NCI-H510A treated with DMSO at 0.1 percent for 48 hours (cell line): ENCODE results near the gene DPY19L1.
"Not testable (repeated sequence)": the region's sequence is repeated elsewhere in the genome, so short reads cannot be mapped to it uniquely, and the experiment has no call there.

ENCODE experiments used
- DNase-seq: peaks from one replicate; lab custom pipeline; 2025; lab: John Stamatoyannopoulos, UW

Gene DPY19L1

GRCh38 chr7:35037211-35037525 lies at the start of gene DPY19L1:
TSS of gene DPY19L1 (minus strand) at chr7:35037485. CDS start at chr7:35037394, 91 bp downstream.
- no peak for DNase-seq

GRCh38 chr7:35079517-35079916 lies 42.2 kb upstream of the DPY19L1 start:
- not testable (repeated sequence) for DNase-seq

DNA sequence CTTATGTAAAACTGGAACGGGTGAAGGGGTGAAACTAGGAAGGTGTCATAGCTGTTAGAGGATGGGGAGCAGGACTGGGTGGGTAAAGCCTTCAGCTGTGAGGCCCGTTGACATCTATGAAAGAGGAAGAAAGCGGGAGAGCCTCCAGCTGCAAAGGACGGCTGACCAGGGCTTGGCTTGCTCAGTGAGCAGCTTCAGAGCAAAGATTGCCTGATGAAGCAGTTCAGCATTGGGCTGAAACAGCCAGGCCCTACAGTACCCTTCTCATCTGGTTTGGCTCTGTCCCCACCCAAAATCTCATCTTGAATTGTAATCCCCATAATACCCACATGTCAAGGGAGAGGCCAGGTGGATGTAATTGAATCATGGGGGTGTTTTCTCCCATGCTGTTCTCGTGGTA lies 36.7 kb upstream of the DPY19L1 start:
- DNase-seq, result not testable (repeated sequence)

- DNase-seq, result not testable (repeated sequence)
These were observed 35.9 kb upstream of the DPY19L1 start for GRCh38 chr7:35072950-35073827.

DNA sequence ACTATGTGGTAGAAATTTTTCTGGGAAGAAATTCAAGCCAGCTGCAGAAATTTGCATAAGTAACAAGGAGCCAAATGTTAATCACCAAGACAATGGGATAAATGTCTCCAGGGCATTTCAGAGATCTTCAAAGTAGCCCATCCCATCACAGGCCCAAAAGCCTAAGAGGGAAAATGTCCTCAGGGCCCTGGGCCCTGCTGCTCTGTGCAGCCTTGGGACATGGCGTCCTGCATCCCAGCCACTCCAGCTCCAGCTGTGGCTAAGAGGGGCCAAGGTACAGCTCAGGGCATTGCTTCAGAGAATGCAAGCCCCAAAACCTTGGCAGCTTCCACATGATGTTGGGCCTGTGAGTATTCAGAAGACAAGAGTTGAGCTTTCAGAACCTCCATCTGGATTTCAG lies 31.8 kb upstream of the DPY19L1 start:
- not testable (repeated sequence) for DNase-seq

GRCh38 chr7:35065382-35065781 lies 28.1 kb upstream of the DPY19L1 start:
- not testable (repeated sequence) for DNase-seq

DNA sequence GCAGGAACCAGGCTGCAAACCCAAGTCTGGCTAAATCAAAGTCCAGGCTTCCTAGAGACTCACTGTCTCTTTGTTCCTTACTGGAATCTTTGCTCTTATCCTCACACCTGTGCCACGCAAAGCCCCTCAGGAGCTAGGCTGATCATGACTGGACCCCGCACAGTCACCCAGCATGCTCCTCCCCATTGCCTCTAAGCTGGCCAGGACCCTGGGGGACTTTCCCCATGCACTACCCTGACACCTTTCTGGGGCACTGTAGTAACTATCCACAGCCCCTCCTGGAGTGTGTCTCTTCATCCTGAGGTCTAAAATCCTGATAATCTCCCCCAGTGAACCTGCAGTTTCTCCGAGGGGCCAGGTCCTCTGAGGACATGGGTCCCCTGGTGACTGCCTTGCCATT lies 21.3 kb upstream of the DPY19L1 start:
- DNase-seq, result not testable (repeated sequence)

GRCh38 chr7:35057505-35058451 lies 20.5 kb upstream of the DPY19L1 start:
- DNase-seq, result not testable (repeated sequence)

DNA sequence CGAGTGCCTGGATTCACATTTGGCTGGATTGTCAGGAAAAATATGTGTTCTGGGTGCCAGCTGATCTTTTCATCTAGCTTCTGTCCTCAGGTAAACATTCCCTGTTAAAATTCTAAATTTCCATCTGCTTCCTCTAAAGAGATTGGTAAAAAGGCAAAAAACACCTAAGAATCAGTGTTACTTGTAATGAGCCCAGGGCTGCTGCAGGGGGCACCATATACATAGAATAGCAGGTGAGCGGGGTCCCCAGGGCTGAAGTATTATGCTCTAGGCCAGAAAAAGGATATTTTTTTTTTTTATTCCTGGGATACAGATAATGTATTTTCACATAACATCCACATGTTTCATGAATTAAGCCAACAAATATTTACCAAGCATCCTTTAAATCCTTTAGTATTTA lies 18.4 kb upstream of the DPY19L1 start:
- not testable (repeated sequence) for DNase-seq

DNA sequence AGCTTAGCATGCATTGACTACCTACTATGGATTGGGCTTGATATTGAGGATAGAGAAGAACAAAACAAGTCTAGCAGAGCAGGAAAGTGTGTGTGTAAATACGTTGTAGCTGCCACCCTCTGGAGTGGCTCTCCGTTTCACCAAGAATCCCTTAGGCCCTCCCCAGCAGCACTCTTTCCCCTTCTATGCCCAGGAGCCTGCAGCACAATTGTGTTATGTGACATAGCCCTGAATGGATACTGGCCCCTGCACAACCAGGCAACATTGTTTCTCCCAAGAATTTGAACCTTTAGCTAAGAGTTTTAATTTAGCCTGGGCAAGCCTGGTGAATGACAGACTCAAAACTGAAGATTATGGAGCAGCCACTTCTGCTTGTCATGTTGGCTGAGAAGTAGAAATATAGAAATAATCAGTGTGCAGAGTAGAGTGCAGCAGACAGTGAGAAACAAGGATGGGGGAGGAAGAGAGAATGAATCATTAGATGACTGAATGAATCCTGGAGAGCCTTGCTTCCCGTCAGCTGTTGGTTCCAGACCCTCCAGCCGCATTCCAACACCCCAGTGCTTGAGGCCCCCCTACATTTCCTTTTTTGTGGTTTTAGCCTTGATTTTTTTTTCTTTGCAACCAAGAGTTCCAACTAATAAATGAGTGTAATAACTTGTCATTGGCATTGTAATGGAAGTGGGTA lies 16.3 kb upstream of the DPY19L1 start:
- DNase-seq, result not testable (repeated sequence)

- DNase-seq, result not testable (repeated sequence)
These were observed 11.1 kb upstream of the DPY19L1 start for GRCh38 chr7:35048390-35048789.

GRCh38 chr7:35047912-35048305 lies 10.6 kb upstream of the DPY19L1 start:
- DNase-seq, result not testable (repeated sequence)

DNA sequence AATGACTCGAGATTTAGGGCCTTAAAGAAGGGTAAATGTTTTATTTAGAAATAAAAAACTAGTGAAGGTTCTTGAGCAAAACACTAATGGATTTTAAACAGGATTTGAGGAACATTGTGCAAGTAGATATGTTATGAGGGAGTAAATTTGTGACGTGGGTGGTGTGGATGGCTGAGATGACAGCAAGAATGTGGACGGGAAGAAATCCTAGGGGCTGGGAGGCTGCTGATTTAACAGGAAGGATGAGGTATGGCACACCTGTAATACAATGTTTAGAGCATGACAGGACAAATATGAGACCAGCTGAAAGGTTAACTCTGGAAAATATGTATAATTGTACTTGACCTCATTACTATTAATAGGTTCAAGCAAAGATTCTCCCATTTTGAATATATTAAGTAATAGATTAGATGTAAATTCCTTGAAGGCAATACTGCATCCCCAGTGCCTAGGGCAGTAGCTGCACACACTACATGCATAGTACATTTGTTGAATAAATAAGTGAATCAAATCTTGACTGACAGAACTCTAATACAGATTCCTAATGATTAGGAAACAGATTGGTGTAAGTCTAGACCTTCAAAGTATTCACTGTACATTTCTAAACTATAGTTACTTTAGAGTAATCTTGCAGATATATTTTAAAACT lies 10.1 kb upstream of the DPY19L1 start:
- not testable (repeated sequence) for DNase-seq

GRCh38 chr7:35043301-35043700 lies 6.0 kb upstream of the DPY19L1 start:
- not testable (repeated sequence) for DNase-seq

DNA sequence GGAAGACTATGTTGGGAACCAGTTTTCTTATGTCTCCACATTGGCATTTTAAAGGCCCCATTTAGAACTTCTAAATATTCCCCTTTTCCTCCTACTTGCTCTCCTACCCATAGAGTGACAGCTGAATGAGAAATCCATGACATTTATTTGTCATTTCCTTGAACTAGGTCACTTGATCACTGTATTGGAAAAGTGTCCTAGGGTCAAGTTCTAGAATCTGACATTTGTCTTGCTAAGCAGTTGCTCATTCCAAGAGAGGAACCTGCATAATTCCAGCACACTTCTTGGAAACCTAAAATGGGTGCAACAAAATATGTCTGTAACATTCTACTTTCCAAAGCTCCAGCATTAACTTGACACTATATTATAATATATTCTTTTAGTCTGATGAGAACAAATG lies 3.6 kb upstream of the DPY19L1 start:
- DNase-seq, result no peak

DNA sequence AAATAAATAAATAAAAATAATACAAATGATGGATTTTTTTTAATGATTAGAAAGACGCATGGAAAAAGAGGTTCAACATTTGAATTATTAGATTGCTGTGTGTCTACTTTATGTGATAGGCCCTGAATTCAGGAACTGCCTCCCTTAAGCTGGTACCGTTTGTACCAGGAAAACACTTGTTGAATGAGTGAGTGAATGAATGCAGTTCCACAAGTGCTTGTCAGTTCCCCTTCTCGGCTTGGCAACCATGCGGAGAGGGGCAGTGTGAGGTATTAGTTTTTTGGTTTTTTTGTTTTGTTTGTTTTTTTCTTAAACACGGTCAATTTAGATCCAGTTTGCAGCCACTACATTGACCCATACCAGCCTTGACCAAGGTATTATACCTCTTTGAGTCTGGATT lies 2.1 kb upstream of the DPY19L1 start:
- no peak for DNase-seq

- peak; percentile 66 for DNase-seq
These were observed 1.1 kb upstream of the DPY19L1 start for GRCh38 chr7:35038354-35038753.

DNA sequence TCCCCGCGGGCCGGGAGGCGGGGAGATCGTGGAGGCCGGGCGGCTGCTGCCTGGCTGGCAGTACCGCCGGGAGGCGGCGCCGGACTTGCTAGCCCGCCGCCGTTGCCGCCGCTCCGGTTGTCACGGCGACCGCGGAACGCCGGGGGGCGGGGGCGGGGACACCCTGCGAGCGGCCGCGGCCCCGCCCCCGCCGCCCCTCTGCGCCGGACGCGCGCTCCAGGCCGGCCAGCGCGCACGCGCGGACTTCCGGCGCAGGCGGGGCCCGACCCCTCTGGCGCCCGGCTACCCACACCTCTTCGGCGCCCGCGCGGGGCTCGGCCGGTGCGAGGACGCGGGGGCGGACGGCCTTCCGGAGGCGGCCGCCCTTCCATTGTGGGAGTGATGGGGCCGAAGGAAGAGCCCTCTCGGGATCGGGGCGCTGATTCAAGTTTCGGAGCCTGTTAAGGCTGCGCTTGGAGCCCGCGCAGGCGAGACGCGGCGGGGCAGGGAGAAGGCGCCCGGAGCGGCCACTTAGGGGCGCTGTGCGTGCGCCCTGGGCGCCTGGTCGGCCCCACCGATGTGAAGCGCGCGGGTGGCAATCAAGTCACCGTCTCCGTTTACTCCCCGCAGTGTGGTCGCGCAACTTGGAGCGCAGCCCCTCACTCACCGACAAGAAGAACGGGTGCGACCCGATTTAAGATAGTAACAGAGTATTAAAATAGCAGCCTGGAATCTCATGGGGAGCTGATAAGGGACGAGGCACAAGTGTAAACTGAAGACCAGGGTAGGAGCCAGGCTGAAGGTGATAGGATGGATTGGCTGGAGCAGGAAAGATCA lies 449 bp upstream of the DPY19L1 start:
- peak; percentile 87 for DNase-seq

DNA sequence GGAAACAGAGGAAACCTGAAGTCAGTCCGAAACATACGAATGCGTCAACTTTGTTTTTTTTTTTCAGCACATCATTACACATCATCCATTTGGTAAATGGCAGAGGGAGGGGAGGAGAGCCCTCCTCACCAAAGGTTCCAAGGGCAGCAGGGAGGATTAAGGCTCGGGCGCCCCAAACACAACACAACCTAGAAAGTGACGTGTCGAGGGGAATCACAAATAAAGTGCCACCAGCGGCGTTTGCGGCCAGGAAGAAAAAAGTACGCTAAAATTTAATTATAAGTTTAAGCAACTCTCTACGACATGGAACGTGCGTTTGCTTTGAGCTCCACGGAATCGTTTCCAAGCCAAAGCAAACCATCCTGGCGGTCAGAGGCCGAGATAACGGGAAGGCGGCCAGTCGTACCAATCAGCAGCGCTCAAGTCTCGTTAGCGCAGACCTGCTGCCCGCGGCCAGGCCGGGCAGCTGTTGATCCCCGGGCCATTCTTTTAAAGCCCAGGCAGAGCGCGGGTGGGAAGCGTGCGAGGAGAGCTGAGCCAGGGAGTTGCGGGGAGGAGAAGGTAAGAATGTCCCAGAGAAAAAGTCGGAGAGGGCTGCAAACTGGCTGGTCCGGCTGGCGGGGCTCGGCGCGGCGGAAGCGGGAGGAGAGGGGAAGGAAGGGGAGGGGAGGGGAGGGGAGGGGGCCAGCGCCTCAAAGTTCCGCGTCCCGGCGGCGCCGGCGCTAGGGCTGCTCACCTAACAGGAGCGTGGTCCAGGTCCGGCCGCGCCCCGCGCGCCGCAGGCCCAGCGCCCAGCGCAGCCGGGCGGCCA lies 719 bp downstream of the DPY19L1 start:
- DNase-seq, result peak; percentile 24

- peak; percentile 38 for DNase-seq
These were observed 1.7 kb downstream of the DPY19L1 start for GRCh38 chr7:35035511-35035961.
